Chondrocyte (in vitro differentiated cells): ENCODE measurements around the gene ELF1. TPM values are rescaled to one million over a fixed set of nuclear protein-coding genes. Genes with fewer than 3 reads are reported as not detected.
A peak's percentile ranks its signal among the peaks of the same experiment; 100 is the strongest.

ENCODE experiments used
- DNase-seq: peaks from one replicate; pipeline ENCODE4 v3.0.0; 2021; ENCODE audit warnings: mixed read lengths, low spot score
- H3K27ac Mint-ChIP-seq: one replicate; pipeline ENCODE4 v1.8.0; 2021; ENCODE audit warnings: mild to moderate bottlenecking, moderate library complexity, mixed read lengths; ENCODE audit not compliant: unreplicated experiment
- H3K27me3 Mint-ChIP-seq: 2 replicates; pipeline ENCODE4 v1.8.0; 2021; ENCODE audit warnings: low read depth, mixed read lengths
- H3K36me3 Mint-ChIP-seq: 2 replicates; pipeline ENCODE4 v1.8.0; 2021; ENCODE audit warnings: low read depth, mixed read lengths
- H3K4me1 Mint-ChIP-seq: 2 replicates; pipeline ENCODE4 v1.8.0; 2021; ENCODE audit warnings: low read depth, mild to moderate bottlenecking, mixed read lengths
- H3K4me3 Mint-ChIP-seq: one replicate; pipeline ENCODE4 v1.8.0; 2021; ENCODE audit warnings: mild to moderate bottlenecking, moderate library complexity, mixed read lengths; ENCODE audit not compliant: unreplicated experiment
- H3K9me3 Mint-ChIP-seq: 2 replicates; pipeline ENCODE4 v1.8.0; 2021; ENCODE audit warnings: low read depth, mixed read lengths
- total RNA-seq: library from RNA; stranded (reverse); gene quantifications from 3 replicates; pipeline ENCODE4 v1.2.1, GENCODE V29; 2021
- TF ChIP-seq, protein P1 (sequence below): fragments of 200-600 bp; sonication (generic); IDR thresholded peaks from 2 replicates; pipeline ENCODE4 v1.5.0; 2021; ENCODE audit warnings: antibody characterized with exemption, mild to moderate bottlenecking, moderate library complexity

The ELF1 gene
- total RNA-seq, 1 donor from 2014 or later: 45.8 TPM

- peaks cover 45% of the 10 kb centered on the region for H3K4me1 Mint-ChIP-seq
- no peaks in the 10 kb centered on the region for H3K27me3 Mint-ChIP-seq
- H3K36me3 Mint-ChIP-seq: no peaks in the 10 kb centered on the region
- no peak overlapping the region for H3K4me3 Mint-ChIP-seq
- H3K27ac Mint-ChIP-seq: peak overlapping the region; percentile 60
- DNase-seq: no peak
- TF ChIP-seq, protein P1, sequence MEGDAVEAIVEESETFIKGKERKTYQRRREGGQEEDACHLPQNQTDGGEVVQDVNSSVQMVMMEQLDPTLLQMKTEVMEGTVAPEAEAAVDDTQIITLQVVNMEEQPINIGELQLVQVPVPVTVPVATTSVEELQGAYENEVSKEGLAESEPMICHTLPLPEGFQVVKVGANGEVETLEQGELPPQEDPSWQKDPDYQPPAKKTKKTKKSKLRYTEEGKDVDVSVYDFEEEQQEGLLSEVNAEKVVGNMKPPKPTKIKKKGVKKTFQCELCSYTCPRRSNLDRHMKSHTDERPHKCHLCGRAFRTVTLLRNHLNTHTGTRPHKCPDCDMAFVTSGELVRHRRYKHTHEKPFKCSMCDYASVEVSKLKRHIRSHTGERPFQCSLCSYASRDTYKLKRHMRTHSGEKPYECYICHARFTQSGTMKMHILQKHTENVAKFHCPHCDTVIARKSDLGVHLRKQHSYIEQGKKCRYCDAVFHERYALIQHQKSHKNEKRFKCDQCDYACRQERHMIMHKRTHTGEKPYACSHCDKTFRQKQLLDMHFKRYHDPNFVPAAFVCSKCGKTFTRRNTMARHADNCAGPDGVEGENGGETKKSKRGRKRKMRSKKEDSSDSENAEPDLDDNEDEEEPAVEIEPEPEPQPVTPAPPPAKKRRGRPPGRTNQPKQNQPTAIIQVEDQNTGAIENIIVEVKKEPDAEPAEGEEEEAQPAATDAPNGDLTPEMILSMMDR: no peak
- H3K9me3 Mint-ChIP-seq: no peaks in the 10 kb centered on the region
Observed at GRCh38 chr13:40983725-40984667, 35.1 kb downstream of the ELF1 start.

DNA sequence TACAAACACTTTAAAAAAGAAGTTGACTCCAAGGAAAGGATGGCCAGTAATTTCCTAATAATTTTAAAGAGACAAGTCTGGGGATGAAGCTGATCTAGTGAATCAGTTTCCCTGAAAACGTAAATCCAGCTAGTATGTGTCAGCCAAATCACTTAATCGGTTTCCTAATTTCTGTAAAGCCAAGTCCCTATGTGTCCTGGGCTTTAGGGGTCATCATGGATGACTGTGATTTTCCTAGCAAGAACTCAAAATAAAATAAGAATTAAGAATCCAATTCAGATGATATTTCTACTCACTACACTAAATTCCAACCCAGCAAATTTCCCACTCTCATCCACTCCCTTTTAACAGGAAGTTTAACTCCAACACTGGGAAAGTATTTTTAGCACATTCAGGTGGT is 35.9 kb downstream of the ELF1 start:
- H3K36me3 Mint-ChIP-seq: no peaks in the 10 kb centered on the region
- no peaks in the 10 kb centered on the region for H3K27me3 Mint-ChIP-seq
- peak overlapping the region; percentile 60 for H3K27ac Mint-ChIP-seq
- H3K9me3 Mint-ChIP-seq: no peaks in the 10 kb centered on the region
- H3K4me1 Mint-ChIP-seq: peaks cover 45% of the 10 kb centered on the region
- TF ChIP-seq, protein P1: no peak
- no peak overlapping the region for H3K4me3 Mint-ChIP-seq
- DNase-seq: no peak

DNA sequence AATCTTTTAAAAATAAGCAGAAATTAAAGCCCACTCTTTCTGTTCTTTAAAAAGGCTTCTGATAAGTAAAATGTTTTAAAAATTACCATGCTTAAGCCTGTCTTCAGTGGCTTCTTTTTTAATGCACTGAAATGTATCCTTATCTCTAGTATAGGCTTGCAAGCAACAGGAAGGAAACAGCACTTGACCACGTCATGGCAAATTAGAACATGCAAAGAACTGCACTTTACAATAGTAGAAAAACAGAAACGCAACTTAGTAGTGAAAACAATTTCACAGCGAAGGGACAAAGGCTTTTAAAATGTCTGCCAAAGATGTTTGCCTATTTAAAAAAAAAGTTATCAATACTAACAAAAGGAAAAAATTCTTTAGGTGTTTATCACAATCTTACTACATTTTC is 36.3 kb downstream of the ELF1 start:
- no peaks in the 10 kb centered on the region for H3K36me3 Mint-ChIP-seq
- peaks cover 43% of the 10 kb centered on the region for H3K4me1 Mint-ChIP-seq
- H3K9me3 Mint-ChIP-seq: no peaks in the 10 kb centered on the region
- TF ChIP-seq, protein P1: no peak
- no peak overlapping the region for H3K4me3 Mint-ChIP-seq
- no peaks in the 10 kb centered on the region for H3K27me3 Mint-ChIP-seq
- DNase-seq: no peak
- H3K27ac Mint-ChIP-seq: peak overlapping the region; percentile 60

DNA sequence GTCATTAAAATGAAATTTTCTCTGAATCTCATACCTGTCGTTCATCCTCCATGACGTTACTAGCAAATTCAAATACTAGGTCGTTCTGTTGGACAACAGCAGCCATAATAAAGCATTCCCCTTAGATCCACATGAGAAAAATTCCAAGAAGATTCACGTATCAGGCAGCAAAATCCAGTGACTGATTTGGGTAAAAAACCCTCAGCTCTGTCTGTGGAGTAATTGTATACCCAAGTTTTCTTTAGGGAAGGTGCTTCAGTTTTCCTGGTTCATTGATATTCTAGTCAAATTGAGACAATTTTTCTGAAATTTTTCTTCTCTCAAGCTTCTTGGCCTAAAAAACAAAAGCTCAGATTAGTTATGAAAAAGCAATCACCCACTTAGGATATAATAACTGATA is 37.2 kb downstream of the ELF1 start:
- Mint-ChIP-seq H3K27ac (peak overlapping the region; percentile 85), H3K4me3 (no peak overlapping the region)
- TF ChIP-seq, protein P1: no peak

GRCh38 chr13:40981361-40981760 is 37.8 kb downstream of the ELF1 start:
- TF ChIP-seq, protein P1: no peak
- Mint-ChIP-seq H3K27ac (peak overlapping the region; percentile 23), H3K9me3 (no peaks in the 10 kb centered on the region), H3K4me1 (peaks cover 45% of the 10 kb centered on the region), H3K36me3 (no peaks in the 10 kb centered on the region), H3K27me3 (no peaks in the 10 kb centered on the region), H3K4me3 (no peak overlapping the region)
- no peak for DNase-seq

More for the DNA sequence above, 37.2 kb downstream of the ELF1 start:
- no peaks in the 10 kb centered on the region for H3K27me3 Mint-ChIP-seq
- peaks cover 47% of the 10 kb centered on the region for H3K4me1 Mint-ChIP-seq
- no peak for DNase-seq
- no peaks in the 10 kb centered on the region for H3K9me3 Mint-ChIP-seq
- H3K36me3 Mint-ChIP-seq: no peaks in the 10 kb centered on the region
